SK-N-MC (cell line): ENCODE results near the gene SLC16A3.

Experiments used
- EZH2 ChIP-seq: fragments of 200-600 bp; sonication (generic); IDR thresholded peaks from one replicate; pipeline ENCODE4 v1.6.1; 2017; ENCODE audit warnings: antibody characterized with exemption
- POLR2AphosphoS5 ChIP-seq: IDR thresholded peaks from 2 replicates; pipeline ENCODE4 v1.6.1; 2012; ENCODE audit warnings: mild to moderate bottlenecking, low read depth, low read length, borderline replicate concordance

- TF ChIP-seq POLR2AphosphoS5 (no peak), EZH2 (no peak)
These were observed 1.8 kb upstream of the SLC16A3 start for GRCh38 chr17:82226809-82227628.
